H9 (cell line): ENCODE measurements around the gene FZD10. TPM values are rescaled to one million over a fixed set of nuclear protein-coding genes. Genes with fewer than 3 reads are reported as not detected.

Experiments
- DNase-seq: peaks from one replicate; pipeline ENCODE4 v3.0.0-alpha.2; 2017
- H2AFZ ChIP-seq: one replicate; pipeline ENCODE4 v1.6.1; 2013; ENCODE audit warnings: mild to moderate bottlenecking, low read length, control low read depth, moderate library complexity
- H2AK5ac ChIP-seq: 2 replicates; pipeline ENCODE4 v1.6.1; 2013; ENCODE audit warnings: low read length, control low read depth, mixed read lengths; ENCODE audit not compliant: insufficient read length
- H2BK120ac ChIP-seq: one replicate; pipeline ENCODE4 v1.6.1; 2013; ENCODE audit warnings: low read depth, mild to moderate bottlenecking, low read length, control low read depth, inconsistent platforms; ENCODE audit not compliant: poor library complexity, severe bottlenecking
- H2BK12ac ChIP-seq: 2 replicates; pipeline ENCODE4 v1.6.1; 2013; ENCODE audit warnings: low read length, control low read depth, mixed read lengths, low read depth; ENCODE audit not compliant: insufficient read length
- H2BK15ac ChIP-seq: 2 replicates; pipeline ENCODE4 v1.6.1; 2013; ENCODE audit warnings: low read depth, low read length, control low read depth
- H2BK20ac ChIP-seq: one replicate; pipeline ENCODE4 v1.6.1; 2013; ENCODE audit warnings: low read depth, mild to moderate bottlenecking, low read length, control low read depth, inconsistent platforms; ENCODE audit not compliant: poor library complexity, severe bottlenecking
- H2BK5ac ChIP-seq: 2 replicates; pipeline ENCODE4 v1.6.1; 2013; ENCODE audit warnings: low read length, control low read depth, mixed read lengths; ENCODE audit not compliant: insufficient read length
- H3K14ac ChIP-seq: 2 replicates; pipeline ENCODE4 v1.6.1; 2013; ENCODE audit warnings: low read length, control low read depth; ENCODE audit not compliant: insufficient read depth
- H3K18ac ChIP-seq: 2 replicates; pipeline ENCODE4 v1.6.1; 2013; ENCODE audit warnings: low read depth, mild to moderate bottlenecking, mixed read lengths, low read length, control low read depth; ENCODE audit not compliant: insufficient read length
- H3K23ac ChIP-seq: 2 replicates; pipeline ENCODE4 v1.6.1; 2013; ENCODE audit warnings: low read length, control low read depth, mixed read lengths, low read depth; ENCODE audit not compliant: insufficient read length
- H3K23me2 ChIP-seq: 2 replicates; pipeline ENCODE4 v1.6.1; 2013; ENCODE audit warnings: low read depth, mild to moderate bottlenecking, mixed read lengths, low read length, control low read depth; ENCODE audit not compliant: insufficient read length, poor library complexity, severe bottlenecking
- H3K27ac ChIP-seq: 2 replicates; pipeline ENCODE4 v1.5.1; 2013; ENCODE audit warnings: low read length, control low read depth, mixed read lengths, low read depth; ENCODE audit not compliant: insufficient read length
- H3K27me3 ChIP-seq: 2 replicates; pipeline ENCODE4 v1.6.1; 2013; ENCODE audit warnings: low read length, control low read depth, inconsistent platforms; ENCODE audit not compliant: insufficient read depth
- H3K4ac ChIP-seq: 2 replicates; pipeline ENCODE4 v1.6.1; 2013; ENCODE audit warnings: low read depth, mild to moderate bottlenecking, control low read depth, inconsistent platforms, low read length, moderate library complexity
- H3K4me1 ChIP-seq: 2 replicates; pipeline ENCODE4 v1.6.1; 2013; ENCODE audit warnings: low read length, control low read depth, inconsistent platforms; ENCODE audit not compliant: insufficient read depth
- H3K4me2 ChIP-seq: 2 replicates; pipeline ENCODE4 v1.6.1; 2013; ENCODE audit warnings: low read length, control low read depth, mixed read lengths; ENCODE audit not compliant: insufficient read length, insufficient read depth
- H3K56ac ChIP-seq: 2 replicates; pipeline ENCODE4 v1.6.1; 2013; ENCODE audit warnings: low read depth, mild to moderate bottlenecking, mixed read lengths, low read length, control low read depth; ENCODE audit not compliant: insufficient read length
- H3K79me1 ChIP-seq: 2 replicates; pipeline ENCODE4 v1.6.1; 2013; ENCODE audit warnings: low read depth, mild to moderate bottlenecking, moderate library complexity, low read length, control low read depth, inconsistent platforms; ENCODE audit not compliant: insufficient read depth, poor library complexity, severe bottlenecking
- H3K79me2 ChIP-seq: 2 replicates; pipeline ENCODE4 v1.6.1; 2013; ENCODE audit warnings: low read length, control low read depth, inconsistent platforms; ENCODE audit not compliant: insufficient read depth
- H3K9ac ChIP-seq: 2 replicates; pipeline ENCODE4 v1.6.1; 2013; ENCODE audit warnings: low read length, control low read depth, mixed read lengths; ENCODE audit not compliant: insufficient read length; ENCODE audit errors: extremely low read depth
- H3K9me3 ChIP-seq: one replicate; pipeline ENCODE4 v1.6.1; 2013; ENCODE audit warnings: low read depth, low read length, inconsistent platforms; ENCODE audit not compliant: control insufficient read depth
- H3T11ph ChIP-seq: one replicate; pipeline ENCODE4 v1.6.1; 2013; ENCODE audit warnings: mild to moderate bottlenecking, low read length, control low read depth, inconsistent platforms
- H4K20me1 ChIP-seq: one replicate; pipeline ENCODE4 v1.6.1; 2013; ENCODE audit not compliant: control insufficient read depth, insufficient read length, insufficient read depth
- H4K5ac ChIP-seq: 2 replicates; pipeline ENCODE4 v1.6.1; 2013; ENCODE audit warnings: low read depth, mild to moderate bottlenecking, mixed read lengths, low read length, control low read depth; ENCODE audit not compliant: insufficient read length
- H4K8ac ChIP-seq: replicated peaks from 2 replicates; pipeline ENCODE4 v1.6.1; 2013; ENCODE audit warnings: low read length, control low read depth, mixed read lengths, low read depth; ENCODE audit not compliant: insufficient read length
- H4K91ac ChIP-seq: 2 replicates; pipeline ENCODE4 v1.6.1; 2013; ENCODE audit warnings: low read depth, mild to moderate bottlenecking, moderate library complexity, mixed read lengths, low read length, control low read depth; ENCODE audit not compliant: insufficient read length
- H3K27ac Mint-ChIP-seq, 3 experiments: 2 replicates in 2 of 3; 3 replicates in 1 of 3; pipeline ENCODE4 v1.8.0; 2020 to 2021; ENCODE audit warnings: mixed read lengths in 3 of 3, mild to moderate bottlenecking in 1 of 3, moderate library complexity in 1 of 3
- H3K27me3 Mint-ChIP-seq: 2 replicates; pipeline ENCODE4 v1.8.0; 2021; ENCODE audit warnings: low read depth, mild to moderate bottlenecking, moderate library complexity, mixed read lengths
- H3K36me3 Mint-ChIP-seq, 3 experiments: 2 replicates in 2 of 3; 3 replicates in 1 of 3; pipeline ENCODE4 v1.8.0; 2020 to 2021; ENCODE audit warnings: low read depth in 3 of 3, mixed read lengths in 3 of 3; ENCODE audit not compliant: insufficient read depth in 1 of 3
- H3K4me1 Mint-ChIP-seq, 2 experiments: 2 replicates each; pipeline ENCODE4 v1.8.0; 2020; ENCODE audit warnings: mixed read lengths in 2 of 2
- H3K4me3 Mint-ChIP-seq, 2 experiments: 2 replicates in 1 of 2; 3 replicates in 1 of 2; pipeline ENCODE4 v1.8.0; 2020 to 2021; ENCODE audit warnings: mild to moderate bottlenecking in 2 of 2, mixed read lengths in 2 of 2, moderate library complexity in 1 of 2
- H3K9me3 Mint-ChIP-seq, 2 experiments: 2 replicates in 1 of 2; 3 replicates in 1 of 2; pipeline ENCODE4 v1.8.0; 2020; ENCODE audit warnings: mild to moderate bottlenecking in 2 of 2, mixed read lengths in 2 of 2, moderate library complexity in 1 of 2
- WGBS: extraction: QIAGEN DNeasy Blood & Tissue Kit; methylation state at CpG from one replicate; pipeline ENCODE4 v1.1.7; 2013; ENCODE audit warnings: missing lambda C conversion rate, low lambda C conversion rate, mixed read lengths; ENCODE audit not compliant: insufficient read length; ENCODE audit errors: extremely low coverage; 5-methylcytosine and 5-hydroxymethylcytosine counted together
- total RNA-seq: library from RNA; stranded (reverse); gene quantifications from 2 replicates; pipeline ENCODE4 v1.2.1, GENCODE V29; 2021
- TF ChIP-seq, protein P1 (sequence below): fragments of 200-600 bp; sonication (generic); conservative IDR thresholded peaks from 3 replicates; pipeline ENCODE4 v1.8.0; 2021; ENCODE audit warnings: antibody characterized with exemption, mild to moderate bottlenecking

Gene FZD10
- total RNA-seq, 1 experiment from 2014 or later = 1.0 TPM

DNA sequence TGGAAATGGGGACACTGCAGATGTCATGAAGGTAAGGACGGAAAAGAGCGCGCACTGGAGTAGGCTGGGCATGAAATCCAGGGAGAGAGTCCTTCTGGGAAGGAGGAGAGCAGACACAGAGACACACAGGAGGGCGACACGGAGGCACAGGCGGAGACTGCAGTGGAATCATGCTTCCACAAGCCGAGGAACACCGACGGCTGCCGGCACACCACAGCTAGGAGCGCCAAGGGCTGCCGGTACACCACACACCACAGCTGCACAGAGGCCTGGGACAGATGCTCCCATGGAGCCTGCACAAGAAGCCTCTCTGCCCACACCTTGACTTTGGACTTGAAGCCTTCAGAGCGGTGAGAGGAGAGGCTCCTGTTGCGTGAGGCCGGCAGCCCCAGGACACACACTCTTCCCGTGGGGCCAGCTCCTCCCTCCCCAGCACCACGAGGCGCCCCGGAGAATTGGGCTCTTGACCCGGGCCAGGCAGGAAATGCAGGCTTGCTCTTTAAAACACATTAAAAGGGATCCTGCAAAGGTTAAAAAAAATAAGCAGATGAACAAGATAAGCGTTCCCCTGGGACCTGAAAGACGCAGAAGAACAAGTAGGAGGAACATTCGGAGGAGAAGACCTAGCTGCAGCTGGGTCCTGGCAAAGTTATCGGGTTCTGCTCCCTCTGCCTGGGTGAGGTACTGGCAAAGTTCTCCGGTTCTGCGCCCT, 28.3 kb upstream of the FZD10 start:
- Histone ChIP-seq H3K4me2 (no peak overlapping the region), H3K27me3 (peaks cover 4% of the 10 kb centered on the region; the same call in 1 of the 2 replicates), H2BK120ac (no peak overlapping the region), H3K9ac (no peak overlapping the region), H2BK12ac (no peak overlapping the region), H3K18ac (no peak overlapping the region), H3T11ph (no peak overlapping the region), H3K23me2 (no peaks in the 10 kb centered on the region), H3K14ac (no peak overlapping the region), H2AFZ (no peak overlapping the region), H2BK20ac (no peak overlapping the region), H3K79me1 (no peaks in the 10 kb centered on the region), H2BK15ac (no peak overlapping the region), H3K23ac (no peak overlapping the region), H3K56ac (no peak overlapping the region), H3K4ac (no peak overlapping the region), H2BK5ac (no peak overlapping the region), H4K5ac (no peak overlapping the region), H3K79me2 (no peaks in the 10 kb centered on the region), H3K27ac (no peak overlapping the region), H3K9me3 (no peaks in the 10 kb centered on the region), H4K8ac (no peak overlapping the region), H2AK5ac (no peak overlapping the region), H3K4me1 (peaks cover 3% of the 10 kb centered on the region; the same call in 1 of the 2 replicates), H4K20me1 (no peaks in the 10 kb centered on the region), H4K91ac (no peak overlapping the region)
- H3K27me3 Mint-ChIP-seq = peaks cover 98% of the 10 kb centered on the region
- H3K4me3 Mint-ChIP-seq = no peak overlapping the region
- no CpG with 5 or more reads among the region's 26 CpGs for WGBS
- peaks cover 2 to 10% of the 10 kb centered on the region in 2 experiments; a peak in 2 of 5 replicates for H3K9me3 Mint-ChIP-seq
- TF ChIP-seq, protein P1, sequence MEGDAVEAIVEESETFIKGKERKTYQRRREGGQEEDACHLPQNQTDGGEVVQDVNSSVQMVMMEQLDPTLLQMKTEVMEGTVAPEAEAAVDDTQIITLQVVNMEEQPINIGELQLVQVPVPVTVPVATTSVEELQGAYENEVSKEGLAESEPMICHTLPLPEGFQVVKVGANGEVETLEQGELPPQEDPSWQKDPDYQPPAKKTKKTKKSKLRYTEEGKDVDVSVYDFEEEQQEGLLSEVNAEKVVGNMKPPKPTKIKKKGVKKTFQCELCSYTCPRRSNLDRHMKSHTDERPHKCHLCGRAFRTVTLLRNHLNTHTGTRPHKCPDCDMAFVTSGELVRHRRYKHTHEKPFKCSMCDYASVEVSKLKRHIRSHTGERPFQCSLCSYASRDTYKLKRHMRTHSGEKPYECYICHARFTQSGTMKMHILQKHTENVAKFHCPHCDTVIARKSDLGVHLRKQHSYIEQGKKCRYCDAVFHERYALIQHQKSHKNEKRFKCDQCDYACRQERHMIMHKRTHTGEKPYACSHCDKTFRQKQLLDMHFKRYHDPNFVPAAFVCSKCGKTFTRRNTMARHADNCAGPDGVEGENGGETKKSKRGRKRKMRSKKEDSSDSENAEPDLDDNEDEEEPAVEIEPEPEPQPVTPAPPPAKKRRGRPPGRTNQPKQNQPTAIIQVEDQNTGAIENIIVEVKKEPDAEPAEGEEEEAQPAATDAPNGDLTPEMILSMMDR = no peak
- H3K36me3 Mint-ChIP-seq = no peaks in the 10 kb centered on the region
- H3K4me1 Mint-ChIP-seq = peaks cover 30 to 34% of the 10 kb centered on the region in 2 experiments
- H3K27ac Mint-ChIP-seq = peak overlapping the region in 1 of 3 experiments; percentile 81; a peak in 1 of 7 replicates
- DNase-seq = no peak
